NCI-H2081 (cell line): ENCODE results near the gene CLASRP.

Experiments used
- DNase-seq, 2 experiments: peaks; one replicate each; lab custom pipeline; 2025; lab: John Stamatoyannopoulos, UW

Gene CLASRP

DNA sequence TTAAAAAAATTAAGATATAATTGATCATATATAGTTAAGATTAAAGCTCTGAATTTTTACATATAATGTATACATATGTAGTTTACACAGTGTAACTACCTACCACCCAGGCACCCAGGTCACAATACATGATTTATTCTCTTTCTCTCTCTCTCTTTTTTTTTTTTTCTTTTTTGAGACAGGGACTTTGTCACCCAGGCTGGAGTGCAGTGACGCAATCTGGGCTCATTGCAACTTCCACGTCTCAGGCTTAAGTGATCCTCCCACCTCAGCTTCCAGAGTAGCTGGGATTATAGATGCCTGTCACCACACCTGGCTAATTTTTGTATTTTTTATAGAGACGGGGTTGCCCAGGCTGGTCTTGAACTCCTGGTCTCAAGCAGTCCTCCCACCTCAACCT is 18.8 kb upstream of the CLASRP start:
- DNase-seq, result no peak

DNA sequence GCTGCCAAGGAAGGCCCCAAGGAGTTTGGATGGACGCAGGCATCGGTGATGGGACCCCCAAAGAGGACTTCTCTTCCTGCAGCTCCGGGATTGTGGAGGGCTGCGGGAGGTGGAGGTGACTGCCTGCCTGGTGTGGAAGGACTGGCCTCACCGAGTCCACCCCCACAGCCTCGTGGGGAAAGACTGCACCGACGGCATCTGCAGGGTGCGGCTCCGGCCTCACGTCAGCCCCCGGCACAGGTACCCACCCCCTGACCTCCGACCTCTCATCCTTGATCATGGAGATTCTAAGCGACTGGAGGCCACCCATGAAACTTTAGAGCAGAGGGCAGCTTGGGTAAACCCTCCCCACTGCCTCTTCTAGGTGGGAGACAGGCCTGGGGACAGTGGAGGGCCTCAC is 16.9 kb upstream of the CLASRP start:
- no peak for DNase-seq

DNA sequence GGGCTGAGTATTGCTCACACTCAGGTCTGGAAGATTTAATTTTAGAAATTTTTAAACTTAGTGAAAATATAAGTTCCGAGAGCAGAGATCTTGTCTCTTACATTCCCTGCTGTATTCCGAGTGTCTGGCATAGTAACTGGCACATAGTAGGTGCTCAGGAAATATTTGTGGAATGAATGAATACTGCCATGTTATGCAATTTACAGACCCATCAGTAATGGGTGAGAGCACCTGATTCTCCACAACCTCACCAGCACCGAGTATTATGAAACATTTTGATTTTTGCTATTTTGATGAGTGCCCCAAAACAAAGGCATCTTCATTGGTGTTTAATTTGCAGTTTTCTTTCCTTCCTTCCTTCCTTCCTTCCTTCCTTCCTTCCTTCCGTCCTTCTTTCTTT is 15.8 kb upstream of the CLASRP start:
- DNase-seq, result no peak

DNA sequence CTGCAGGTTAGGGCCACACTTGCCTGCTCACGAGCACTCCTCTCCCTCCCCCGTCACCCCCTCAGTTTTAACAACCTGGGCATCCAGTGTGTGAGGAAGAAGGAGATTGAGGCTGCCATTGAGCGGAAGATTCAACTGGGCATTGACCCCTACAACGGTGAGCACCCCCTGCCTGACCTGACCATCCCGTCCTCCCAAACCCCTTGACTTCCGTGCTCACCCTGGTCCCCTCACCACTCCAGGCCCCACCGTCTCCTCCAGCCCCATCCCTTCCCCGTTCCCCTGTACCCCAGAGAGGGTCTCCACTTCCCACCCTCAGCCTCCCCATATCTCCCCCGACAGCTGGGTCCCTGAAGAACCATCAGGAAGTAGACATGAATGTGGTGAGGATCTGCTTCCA is 13.6 kb upstream of the CLASRP start:
- no peak for DNase-seq

DNA sequence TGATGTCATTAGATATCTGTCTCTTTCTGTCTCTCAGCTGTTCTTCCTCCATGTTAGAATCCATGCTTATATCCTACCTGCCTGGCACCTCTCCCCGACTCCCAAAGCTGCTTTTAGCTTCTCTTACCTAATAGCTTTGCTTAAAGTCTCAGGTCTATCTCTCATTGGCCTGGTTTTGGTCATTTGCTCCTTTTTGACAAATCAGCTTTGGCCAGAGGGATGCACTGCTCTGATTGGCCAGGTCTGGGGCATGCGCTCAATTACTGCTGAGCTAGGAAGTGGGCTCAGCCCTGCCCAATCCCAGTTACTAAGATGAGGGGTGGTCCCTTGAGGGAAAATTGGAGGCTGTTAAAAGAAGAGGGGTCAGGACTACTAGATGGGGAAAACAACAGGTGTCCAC is 11.5 kb upstream of the CLASRP start:
- no peak for DNase-seq

DNA sequence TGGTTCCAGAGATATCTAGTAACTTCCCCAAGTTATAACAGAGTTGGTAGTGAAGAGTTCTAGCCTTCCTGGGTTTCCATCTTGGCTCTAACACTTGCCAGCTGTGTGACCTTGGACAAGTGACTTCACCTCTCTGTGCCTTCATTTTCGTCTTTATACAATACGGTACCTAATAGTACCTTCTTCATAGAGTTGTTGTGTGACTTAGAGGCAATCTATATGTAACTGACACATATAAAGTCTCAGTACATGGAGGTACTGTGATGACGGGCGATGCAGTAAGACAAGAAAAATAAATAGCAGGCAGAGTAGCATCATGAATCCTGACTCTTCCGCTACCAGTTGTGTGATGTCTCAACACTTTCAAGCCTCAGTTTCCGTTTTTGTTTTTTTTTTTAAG is 8.0 kb upstream of the CLASRP start:
- no peak for DNase-seq

DNA sequence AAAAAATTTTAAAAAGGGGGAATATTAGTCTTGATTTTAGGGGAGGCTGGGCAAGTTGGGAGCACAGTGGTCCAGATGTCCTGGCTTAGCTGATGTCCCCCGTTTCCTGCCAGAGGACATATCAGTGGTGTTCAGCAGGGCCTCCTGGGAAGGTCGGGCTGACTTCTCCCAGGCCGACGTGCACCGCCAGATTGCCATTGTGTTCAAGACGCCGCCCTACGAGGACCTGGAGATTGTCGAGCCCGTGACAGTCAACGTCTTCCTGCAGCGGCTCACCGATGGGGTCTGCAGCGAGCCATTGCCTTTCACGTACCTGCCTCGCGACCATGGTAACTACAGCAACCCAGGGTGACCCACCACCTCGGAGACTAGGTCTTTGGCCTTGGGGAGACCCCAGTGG is 6.4 kb upstream of the CLASRP start:
- DNase-seq, result no peak

DNA sequence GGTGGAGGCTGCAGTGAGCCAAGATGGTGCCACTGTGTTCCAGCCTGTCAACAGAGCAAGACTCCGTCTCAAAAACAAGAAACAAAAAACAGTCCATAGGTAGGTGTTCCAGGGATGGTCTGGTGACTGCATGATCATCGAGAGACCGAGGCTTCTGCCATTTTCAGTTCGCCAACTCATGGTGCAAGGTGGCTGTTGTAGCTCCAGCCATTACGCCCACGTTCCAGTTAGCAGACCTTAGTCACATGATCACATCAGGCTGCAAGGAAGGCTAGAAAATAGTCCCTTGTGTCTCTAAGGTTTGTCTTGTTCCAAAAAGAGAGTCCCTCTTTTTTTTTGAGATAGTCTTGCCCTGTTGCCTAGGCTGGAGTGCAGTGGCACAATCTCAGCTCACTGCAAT is 3.1 kb upstream of the CLASRP start:
- DNase-seq, result no peak

DNA sequence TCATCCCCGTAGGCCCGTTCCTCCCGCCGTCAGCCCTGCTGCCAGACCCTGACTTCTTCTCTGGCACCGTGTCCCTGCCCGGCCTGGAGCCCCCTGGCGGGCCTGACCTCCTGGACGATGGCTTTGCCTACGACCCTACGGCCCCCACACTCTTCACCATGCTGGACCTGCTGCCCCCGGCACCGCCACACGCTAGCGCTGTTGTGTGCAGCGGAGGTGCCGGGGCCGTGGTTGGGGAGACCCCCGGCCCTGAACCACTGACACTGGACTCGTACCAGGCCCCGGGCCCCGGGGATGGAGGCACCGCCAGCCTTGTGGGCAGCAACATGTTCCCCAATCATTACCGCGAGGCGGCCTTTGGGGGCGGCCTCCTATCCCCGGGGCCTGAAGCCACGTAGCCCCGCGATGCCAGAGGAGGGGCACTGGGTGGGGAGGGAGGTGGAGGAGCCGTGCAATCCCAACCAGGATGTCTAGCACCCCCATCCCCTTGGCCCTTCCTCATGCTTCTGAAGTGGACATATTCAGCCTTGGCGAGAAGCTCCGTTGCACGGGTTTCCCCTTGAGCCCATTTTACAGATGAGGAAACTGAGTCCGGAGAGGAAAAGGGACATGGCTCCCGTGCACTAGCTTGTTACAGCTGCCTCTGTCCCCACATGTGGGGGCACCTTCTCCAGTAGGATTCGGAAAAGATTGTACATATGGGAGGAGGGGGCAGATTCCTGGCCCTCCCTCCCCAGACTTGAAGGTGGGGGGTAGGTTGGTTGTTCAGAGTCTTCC is 1.3 kb upstream of the CLASRP start:
- no peak for DNase-seq

DNA sequence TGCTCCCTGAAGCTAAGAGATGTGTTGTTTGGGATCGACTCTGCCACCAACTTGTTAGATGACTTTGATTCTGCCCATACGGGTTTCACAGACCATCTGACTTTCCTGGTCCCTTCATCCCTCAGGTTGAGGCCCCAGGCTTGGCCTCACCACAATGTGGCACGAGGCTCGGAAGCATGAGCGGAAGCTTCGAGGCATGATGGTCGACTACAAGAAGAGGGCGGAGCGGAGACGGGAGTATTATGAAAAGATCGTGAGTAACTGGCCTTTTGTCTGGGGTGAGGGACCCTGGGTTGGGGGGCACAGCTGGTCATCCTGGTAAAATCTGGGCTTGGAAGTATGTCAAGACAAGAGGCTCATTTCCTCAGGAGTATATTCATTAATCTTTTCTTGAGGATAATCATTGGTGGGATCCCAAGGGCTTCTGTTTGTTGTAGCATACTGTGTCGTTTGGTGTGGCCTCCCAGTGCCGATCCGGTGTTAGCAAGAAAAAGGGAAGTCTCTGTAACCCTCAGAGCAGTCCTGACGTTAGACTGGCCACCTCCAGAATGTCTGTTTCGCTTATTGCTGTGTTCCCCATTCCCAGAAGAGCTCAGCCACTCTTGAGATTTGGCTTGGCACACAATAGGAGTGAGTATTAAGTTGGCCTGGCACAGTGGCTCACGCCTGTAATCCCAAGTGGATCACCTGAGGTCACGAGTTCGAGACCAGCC is 1.4 kb downstream of the CLASRP start:
- DNase-seq, result no peak

DNA sequence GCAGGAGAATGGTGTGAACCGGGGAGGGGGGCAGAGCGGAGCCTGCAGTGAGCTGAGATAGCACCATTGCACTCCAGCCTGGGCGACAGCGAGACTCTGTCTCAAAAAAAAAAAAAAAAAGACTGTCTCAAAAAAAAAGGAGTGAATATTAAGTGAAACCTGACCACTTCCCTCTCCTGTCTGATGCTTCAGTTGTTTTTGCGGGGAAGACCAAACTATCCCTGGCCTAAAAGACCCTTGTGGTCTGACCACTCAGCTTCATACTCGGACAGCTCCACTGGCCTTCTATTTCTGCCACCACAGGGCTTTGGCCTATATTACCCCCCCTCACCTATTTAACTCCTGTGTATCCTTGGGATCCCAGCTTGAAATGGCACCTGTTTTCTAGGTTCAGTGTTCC is 2.3 kb downstream of the CLASRP start:
- DNase-seq, result no peak

DNA sequence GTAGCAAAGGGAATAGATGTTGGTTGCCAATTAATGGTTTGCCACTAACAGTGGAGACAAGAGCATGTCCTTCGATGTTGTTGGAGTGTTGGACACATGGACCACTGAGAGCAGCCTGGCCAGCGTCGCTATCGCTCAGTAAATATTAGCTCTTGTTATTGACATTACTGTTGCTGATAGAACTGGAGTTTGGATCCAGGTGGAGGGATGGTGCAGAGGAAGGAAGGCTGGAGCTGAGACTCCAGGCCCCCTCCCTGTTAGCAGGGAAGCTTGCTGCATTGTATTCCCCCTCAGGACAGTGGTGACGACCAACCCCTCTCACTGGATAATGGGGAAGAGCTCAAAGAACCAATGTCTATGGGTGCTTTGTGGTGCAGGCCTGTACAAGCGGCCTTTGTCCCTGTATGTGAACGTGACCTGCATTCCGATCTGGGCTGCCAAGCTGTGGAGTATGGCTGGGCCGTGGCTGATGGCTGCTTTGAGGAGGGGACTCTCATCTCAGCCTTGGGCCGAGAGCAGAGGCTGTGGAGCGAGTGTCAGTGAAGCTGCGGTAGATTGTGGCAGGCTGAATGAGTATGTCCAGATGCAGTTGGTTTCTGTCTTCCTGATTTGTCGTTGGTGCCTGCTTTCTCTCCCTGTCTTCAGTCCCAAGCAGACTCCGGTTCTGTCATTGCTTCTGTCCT is 7.0 kb downstream of the CLASRP start:
- DNase-seq, result no peak

DNA sequence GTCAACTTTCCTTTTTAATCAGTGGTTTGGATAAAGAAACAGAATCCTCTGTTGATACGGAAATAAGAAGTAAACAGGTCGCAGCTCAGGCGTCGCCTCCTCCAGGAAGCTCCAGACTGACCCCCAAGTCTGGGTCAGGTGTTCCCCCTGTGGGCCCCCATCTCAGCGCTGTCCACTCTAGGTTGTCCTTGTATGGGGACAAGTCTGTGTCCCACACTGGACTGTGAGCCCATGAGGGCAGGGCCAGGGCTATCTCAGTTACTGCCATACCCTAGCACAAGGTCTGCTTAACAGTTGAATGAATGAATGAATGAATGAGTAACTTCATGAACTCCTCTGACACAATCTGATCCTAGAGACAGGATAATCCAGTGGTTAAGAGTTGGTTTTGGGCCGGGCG is 7.5 kb downstream of the CLASRP start:
- DNase-seq, result no peak

DNA sequence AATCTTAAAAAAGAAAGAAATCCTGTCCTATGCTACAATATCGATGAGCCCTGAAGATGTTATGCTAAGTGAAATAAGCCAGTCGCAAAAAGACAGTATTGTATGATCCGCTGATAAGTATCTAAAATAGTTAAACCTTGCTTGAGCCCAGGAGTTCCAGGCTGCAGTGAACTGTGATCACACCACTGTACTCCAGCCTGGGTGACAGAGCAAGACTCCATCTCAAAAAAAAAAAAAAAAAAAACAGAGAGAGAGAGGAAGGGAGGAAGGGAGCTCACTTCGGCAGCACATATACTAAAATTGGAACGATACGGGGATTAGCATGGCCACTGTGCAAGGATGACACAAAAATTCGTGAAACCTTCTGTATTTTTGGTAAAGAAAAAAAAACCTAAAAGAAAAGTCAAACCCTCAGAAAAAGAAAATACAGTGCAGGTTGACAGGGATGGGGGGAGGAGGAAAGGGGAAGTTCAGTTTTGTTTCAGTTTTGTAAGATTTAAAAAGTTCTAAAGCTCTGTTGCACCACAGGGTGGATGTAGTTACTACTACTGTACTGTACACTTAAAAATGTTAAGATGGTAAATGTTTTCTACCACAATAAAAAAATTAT is 8.4 kb downstream of the CLASRP start:
- DNase-seq, result no peak

DNA sequence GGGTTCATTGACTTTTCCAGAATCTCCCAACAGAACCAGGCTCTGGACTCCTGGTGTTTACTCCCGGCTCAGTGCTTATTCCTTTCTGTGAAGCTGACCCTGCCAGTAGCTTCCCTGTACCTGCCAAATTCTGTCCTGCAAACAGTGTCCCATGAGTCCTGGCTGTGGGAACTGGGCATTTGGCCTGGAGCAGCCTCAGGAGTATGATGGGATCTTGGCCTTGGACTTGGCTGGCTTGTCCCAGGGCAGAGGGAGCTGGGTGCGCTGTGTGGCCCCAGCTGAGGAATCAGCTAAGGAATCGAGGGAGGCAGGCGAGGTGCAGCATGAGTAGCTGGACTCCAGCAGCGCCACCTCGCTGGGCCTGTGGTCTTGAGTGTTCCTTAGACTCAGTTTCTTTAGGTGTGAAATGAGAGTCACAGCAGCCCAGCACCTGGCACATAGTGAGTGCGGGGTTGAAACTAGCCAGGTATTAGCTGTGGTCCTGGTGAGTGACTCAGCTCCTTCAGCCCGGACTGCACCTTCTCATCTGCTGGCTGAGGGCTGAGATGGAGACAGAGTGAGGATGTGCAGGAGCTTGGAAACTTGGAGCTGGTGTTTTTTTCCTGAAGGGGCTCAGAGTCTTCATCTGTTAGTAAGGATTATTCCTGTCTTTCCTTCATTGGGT is 10.4 kb downstream of the CLASRP start:
- DNase-seq, result no peak

DNA sequence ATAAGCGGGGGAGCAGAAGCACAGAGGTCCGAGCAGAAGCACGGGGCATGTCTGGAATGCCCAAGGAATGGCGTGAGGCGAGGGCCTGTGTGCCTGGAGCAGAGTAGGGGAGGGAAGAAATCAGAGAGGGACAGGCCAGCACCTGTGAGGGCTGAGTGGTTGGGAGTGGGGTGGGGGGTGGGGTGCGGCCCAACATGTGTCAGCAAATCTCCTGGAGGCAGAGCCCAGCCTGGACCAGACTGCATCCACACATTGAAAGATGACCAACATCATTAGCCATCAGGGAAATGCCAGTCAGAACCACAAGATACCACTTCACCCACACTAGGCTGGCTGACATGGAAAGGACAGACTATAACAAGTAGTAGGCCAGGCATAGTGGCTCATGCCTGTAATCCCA is 11.2 kb downstream of the CLASRP start:
- no peak for DNase-seq

DNA sequence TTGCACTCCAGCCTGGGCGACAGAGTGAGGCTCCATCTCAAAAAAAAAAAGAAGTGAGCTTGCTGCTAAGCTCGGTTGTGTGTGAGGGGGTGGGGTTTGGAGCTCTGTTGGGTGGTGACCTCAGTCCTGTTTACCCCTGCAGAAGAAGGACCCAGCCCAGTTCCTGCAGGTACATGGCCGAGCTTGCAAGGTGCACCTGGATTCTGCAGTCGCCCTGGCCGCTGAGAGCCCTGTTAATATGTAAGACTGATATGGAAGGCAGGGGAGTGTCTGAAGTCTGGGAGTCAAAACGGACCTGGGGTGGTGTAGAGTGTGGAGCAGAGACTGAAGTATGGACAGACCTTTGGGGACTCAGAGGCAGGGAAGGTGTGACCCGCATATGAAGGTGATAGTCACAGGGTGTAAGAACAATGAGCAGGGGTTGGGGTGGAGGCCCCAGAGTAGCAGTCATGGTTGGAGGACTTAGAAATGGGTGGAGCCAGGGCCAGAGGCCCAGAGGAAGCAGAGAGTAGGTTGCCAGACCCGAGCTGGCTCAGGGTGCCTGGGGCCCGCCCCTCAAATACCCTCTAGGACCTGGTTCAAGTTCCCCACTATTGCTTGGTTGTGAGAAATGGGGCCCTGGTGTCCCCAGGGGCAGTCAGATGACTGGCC is 13.2 kb downstream of the CLASRP start:
- no peak for DNase-seq

DNA sequence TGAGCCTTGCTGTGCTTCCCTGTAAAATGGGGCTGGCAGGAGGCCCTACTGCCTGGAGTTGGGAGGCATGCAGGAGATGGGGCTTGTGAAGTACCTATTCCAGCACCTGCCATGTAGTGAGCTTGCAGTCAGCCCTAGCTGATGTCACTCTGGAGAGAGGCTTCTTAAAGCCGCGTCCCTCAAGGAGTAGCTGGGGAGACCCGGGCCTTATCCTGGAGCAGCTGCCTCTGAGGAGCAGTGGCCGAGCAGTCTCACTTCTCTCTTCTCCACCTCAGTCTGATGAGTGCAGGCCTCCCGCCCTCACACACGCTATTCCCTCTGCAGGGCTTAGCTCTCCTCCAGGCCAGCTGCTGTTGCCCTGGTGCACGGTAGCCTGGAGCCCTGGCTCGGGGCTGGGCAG is 18.0 kb downstream of the CLASRP start:
- no peak for DNase-seq

DNA sequence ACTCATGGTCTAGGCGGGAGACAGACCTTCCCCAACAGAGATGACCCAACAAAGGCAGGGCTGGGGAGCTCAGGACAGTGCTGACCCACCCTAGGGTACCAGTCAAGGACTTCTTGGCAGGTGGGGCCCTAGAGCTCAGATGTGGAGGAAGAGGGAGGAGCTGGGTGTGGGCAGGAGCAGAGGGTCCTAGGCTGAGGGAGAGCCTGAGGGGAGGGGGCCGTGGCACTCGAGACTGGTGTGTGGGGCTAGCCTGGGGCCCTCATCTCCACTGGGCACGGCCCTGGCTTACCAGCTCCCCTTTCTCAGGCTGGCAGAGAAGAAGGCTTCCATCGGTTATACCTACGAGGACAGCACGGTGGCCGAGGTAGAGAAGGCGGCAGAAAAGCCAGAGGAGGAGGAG is 18.6 kb downstream of the CLASRP start:
- no peak for DNase-seq

DNA sequence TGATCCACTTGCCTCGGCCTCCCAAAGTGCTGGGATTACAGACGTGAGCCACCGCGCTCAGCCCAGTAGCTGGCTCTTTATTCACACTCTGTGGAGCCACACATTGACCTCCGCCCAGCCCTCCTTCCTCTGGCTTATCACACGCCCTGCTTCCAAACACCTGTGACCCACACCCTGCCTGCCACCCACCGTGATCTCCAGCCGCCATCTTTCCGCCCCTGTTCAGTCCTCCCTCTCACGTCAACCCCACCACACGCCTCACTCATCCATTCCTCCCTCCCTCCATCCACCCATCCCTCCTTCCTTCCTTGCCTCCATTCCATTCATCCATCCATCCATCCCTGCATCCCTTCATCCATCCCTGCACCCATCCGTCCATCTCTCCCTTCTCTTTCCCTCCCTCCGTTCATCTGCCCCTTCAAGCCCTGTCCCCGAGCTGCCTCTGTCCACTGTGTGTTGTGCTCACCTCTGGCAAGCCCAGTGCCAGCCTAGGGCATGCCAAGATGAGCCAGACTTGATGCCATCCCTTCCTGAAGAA is 19.8 kb downstream of the CLASRP start:
- no peak for DNase-seq

DNA sequence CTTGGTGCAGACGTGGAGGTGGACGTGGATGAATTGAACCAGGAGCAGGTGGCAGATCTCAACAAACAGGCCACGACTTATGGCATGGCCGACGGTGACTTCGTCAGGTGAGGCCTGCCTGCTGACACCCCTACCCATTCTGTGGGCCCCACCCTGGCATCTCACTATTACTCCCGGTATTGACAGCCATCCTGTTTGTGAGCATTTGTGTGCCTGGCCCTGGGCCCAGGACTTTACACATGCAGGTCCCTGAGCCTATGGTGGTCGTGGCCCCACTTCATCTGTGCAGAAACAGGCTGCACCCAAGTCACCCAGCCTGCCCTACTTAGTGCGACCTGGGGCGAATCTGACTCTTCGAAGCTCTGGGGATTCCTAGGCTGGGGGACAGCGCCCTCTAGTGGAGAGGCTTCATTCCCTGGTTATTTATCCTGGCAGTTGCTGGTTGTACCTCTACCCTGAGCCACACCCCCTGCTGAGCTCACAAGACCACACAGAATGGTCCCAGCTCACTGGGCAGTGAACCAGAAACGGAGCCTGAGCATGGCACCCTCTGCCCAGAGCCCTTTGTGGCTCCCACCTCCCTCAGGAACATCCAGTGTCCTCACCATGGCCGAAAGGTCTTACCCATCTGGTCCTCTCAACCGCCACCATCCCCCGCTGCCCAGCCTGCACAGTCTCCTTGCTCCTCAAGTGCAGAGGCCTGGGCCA is 20.6 kb downstream of the CLASRP start:
- peak; percentile 39 to 63 for DNase-seq
